HepG2 (cell line): ENCODE measurements around the gene NAP1L3. TPM values are rescaled to one million over a fixed set of nuclear protein-coding genes. Genes with fewer than 3 reads are reported as not detected.

Experiments used
- HMG20A ChIP-seq: IDR thresholded peaks from 2 replicates; pipeline ENCODE4 v1.6.1; 2016; ENCODE audit warnings: borderline replicate concordance
- NFKBIZ ChIP-seq: IDR thresholded peaks from 2 replicates; pipeline ENCODE4 v1.6.1; 2018; ENCODE audit warnings: missing genetic modification reagents, missing compliant biosample characterization
- NR0B2 ChIP-seq: sonication (generic); formaldehyde crosslinking; IDR thresholded peaks from 2 replicates; pipeline ENCODE4 v1.4.0; 2020; ENCODE audit warnings: mild to moderate bottlenecking, missing genetic modification reagents
- POLR2A ChIP-seq, 2 experiments: IDR thresholded peaks; 2 replicates each; pipeline ENCODE4 v1.6.1; 2011; ENCODE audit warnings: low read depth in 2 of 2, low read length in 2 of 2, mild to moderate bottlenecking in 1 of 2, moderate library complexity in 1 of 2; ENCODE audit not compliant: insufficient read depth in 1 of 2
- RBAK ChIP-seq: sonication (generic); formaldehyde crosslinking; IDR thresholded peaks from 2 replicates; pipeline ENCODE4 v1.5.1; 2020; ENCODE audit warnings: mild to moderate bottlenecking, missing genetic modification reagents
- polyA plus RNA-seq, 8 experiments: library from polyadenylated mRNA; depleted of rRNA in 3 of 8; stranded (reverse) in 7 of 8; unstranded in 1 of 8; fragments of >200 nt; fragmentation: Illumina TruSeq in 4 of 8; extraction: Trizol in 4 of 8; gene quantifications; 2 replicates each; pipeline versions ENCODE4 v1.2.1 to v1.2.3, GENCODE V29; 2011 to 2016; ENCODE audit warnings: low read depth in 4 of 8, missing spikeins in 1 of 8, mixed read lengths in 1 of 8; ENCODE audit not compliant: insufficient read depth in 1 of 8
- total RNA-seq, 5 experiments: library from RNA; depleted of rRNA; stranded (reverse); fragments of >200 nt; fragmentation: Illumina TruSeq; extraction: Trizol; gene quantifications; 2 replicates each; pipeline ENCODE4 v1.2.3, GENCODE V29; 2016; ENCODE audit warnings: low read depth in 1 of 5
- TF ChIP-seq, protein P1 (sequence below): sonication (generic); formaldehyde crosslinking; IDR thresholded peaks from one replicate; pipeline ENCODE4 v1.5.1; 2020; ENCODE audit warnings: mild to moderate bottlenecking, missing genetic modification reagents; ENCODE audit errors: not compliant biosample characterization
- TF ChIP-seq, protein P2 (sequence below): sonication (generic); formaldehyde crosslinking; IDR thresholded peaks from 2 replicates; pipeline ENCODE4 v1.4.0; 2020; ENCODE audit warnings: missing genetic modification reagents; ENCODE audit errors: not compliant biosample characterization

Gene NAP1L3
- total and polyA plus RNA-seq, 2 of the 13 experiments (the other 11 are each of a cell fraction or from before 2014, with no cell fraction given): 0.03 to 0.13 TPM

DNA sequence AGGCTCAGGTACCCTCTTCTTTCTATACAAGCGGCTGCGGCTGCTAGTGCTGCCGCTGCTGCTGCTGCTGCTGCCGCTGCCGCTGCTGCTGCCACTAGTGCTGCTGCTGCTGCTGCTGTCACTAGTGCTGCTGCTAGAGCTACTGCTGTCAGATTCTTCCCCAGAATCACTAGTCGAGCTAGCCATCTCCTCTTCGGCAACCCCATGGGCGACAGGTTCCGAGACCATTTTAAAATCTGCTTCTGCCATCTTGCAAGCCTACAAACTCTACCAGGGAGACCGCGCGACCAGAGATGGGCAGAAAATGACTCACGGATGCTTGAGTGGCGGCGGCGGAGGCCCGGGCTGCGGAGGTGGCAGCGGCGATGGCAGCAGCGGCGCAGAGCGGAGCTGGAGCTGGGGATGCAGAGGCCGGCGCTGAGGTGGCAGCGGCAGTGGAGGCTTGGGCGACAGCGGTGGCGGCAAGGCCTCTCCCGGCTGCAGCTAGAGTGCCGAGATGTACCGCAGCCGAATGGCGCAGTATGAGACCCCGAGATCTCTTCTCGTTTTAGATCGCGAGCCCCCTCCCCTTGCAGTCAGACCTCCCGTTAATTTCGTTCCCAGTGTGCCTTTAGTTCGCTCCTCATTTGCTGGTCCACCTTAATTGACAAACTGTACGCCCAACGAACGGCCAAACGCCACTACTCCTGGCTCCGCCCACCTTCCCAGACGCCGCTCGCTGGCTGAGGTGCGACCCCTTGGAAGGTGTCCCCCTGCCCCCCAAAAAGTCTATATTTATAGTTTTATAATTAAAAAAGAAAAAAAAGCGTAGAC, at the start of gene NAP1L3 (continued):
- TF ChIP-seq, protein P1, sequence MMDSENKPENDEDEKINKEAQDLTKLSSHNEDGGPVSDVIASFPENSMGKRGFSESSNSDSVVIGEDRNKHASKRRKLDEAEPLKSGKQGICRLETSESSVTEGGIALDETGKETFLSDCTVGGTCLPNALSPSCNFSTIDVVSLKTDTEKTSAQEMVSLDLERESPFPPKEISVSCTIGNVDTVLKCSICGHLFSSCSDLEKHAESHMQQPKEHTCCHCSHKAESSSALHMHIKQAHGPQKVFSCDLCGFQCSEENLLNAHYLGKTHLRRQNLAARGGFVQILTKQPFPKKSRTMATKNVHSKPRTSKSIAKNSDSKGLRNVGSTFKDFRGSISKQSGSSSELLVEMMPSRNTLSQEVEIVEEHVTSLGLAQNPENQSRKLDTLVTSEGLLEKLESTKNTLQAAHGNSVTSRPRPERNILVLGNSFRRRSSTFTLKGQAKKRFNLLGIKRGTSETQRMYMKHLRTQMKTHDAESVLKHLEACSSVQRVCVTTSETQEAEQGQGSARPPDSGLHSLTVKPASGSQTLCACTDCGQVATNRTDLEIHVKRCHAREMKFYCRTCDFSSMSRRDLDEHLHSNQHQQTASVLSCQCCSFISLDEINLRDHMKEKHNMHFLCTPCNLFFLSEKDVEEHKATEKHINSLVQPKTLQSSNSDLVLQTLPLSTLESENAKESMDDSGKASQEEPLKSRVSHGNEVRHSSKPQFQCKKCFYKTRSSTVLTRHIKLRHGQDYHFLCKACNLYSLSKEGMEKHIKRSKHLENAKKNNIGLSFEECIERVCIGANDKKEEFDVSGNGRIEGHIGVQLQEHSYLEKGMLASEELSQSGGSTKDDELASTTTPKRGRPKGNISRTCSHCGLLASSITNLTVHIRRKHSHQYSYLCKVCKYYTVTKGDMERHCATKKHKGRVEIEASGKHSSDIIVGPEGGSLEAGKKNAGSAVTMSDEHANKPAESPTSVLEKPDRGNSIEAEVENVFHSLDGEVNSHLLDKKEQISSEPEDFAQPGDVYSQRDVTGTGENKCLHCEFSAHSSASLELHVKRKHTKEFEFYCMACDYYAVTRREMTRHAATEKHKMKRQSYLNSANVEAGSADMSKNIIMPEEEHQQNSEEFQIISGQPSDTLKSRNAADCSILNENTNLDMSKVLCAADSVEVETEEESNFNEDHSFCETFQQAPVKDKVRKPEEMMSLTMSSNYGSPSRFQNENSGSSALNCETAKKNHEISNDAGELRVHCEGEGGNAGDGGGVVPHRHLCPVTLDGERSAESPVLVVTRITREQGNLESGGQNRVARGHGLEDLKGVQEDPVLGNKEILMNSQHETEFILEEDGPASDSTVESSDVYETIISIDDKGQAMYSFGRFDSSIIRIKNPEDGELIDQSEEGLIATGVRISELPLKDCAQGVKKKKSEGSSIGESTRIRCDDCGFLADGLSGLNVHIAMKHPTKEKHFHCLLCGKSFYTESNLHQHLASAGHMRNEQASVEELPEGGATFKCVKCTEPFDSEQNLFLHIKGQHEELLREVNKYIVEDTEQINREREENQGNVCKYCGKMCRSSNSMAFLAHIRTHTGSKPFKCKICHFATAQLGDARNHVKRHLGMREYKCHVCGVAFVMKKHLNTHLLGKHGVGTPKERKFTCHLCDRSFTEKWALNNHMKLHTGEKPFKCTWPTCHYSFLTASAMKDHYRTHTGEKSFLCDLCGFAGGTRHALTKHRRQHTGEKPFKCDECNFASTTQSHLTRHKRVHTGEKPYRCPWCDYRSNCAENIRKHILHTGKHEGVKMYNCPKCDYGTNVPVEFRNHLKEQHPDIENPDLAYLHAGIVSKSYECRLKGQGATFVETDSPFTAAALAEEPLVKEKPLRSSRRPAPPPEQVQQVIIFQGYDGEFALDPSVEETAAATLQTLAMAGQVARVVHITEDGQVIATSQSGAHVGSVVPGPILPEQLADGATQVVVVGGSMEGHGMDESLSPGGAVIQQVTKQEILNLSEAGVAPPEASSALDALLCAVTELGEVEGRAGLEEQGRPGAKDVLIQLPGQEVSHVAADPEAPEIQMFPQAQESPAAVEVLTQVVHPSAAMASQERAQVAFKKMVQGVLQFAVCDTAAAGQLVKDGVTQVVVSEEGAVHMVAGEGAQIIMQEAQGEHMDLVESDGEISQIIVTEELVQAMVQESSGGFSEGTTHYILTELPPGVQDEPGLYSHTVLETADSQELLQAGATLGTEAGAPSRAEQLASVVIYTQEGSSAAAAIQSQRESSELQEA (CRISPR knock-in tag): no peak
- TF ChIP-seq, protein P2, sequence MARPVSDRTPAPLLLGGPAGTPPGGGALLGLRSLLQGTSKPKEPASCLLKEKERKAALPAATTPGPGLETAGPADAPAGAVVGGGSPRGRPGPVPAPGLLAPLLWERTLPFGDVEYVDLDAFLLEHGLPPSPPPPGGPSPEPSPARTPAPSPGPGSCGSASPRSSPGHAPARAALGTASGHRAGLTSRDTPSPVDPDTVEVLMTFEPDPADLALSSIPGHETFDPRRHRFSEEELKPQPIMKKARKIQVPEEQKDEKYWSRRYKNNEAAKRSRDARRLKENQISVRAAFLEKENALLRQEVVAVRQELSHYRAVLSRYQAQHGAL (CRISPR knock-in tag): no peak
- no peak for TF ChIP-seq RBAK (CRISPR knock-in tag)
- TF ChIP-seq HMG20A (CRISPR knock-in tag): no peak
- no peak for TF ChIP-seq NR0B2 (CRISPR knock-in tag)
- no peak for TF ChIP-seq NFKBIZ (CRISPR knock-in tag)
- TF ChIP-seq POLR2A (IDR thresholded peaks at IDR 0.05; ENCODE audit: insufficient read depth in 1 of 2, low read depth in 2 of 2, low read length in 2 of 2): no peak
